ENCODE data around the gene ATP2A3.
"Not testable (repeated sequence)": the region's sequence is repeated elsewhere in the genome, so short reads cannot be mapped to it uniquely, and the experiment has no call there.

The ATP2A3 gene

DNA sequence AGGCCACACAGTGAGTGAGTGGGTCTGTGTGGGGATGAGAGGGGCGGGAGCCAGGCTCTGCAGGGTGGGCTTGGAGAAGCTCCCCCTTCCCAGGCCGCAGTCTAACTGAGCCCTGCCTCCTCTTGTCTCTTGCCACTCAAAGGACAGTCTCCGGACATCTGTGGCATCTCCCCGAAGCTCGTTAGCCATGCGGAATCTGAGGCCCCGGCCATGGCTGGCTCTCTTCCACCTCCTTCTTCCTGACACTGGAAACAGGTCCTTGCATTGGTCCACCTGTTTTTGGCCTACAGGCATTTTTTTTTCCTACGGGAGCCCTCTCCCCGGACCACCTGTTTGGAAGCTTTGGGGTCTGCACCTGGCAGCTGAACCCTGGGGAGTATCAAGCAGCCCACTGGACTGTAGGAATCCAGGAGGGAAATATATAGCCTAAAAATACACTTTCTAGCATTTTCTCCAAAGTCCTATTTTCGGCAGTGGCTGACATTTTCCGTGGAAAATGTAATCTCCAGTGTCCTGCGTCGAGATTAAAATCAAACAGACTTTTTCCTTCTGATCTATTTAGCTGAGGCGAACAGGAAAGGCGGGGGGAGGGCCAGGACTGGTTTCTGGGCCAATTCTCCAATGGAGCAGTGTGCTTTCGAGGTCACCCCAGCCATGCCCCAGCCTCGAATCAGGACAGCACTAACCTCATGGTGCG, 9.1 kb downstream of the ATP2A3 start:
- no peaks in the 10 kb centered on the region for H3K27me3 ChIP-seq (ENCODE audit: control insufficient read depth, insufficient read depth, low read length, poor library complexity, severe bottlenecking)
- peaks cover 11% of the 10 kb centered on the region for H3K4me1 ChIP-seq (ENCODE audit: control insufficient read depth, insufficient read depth, low read length)
- H3K9me3 ChIP-seq (ENCODE audit: control insufficient read depth, low read length) = no peaks in the 10 kb centered on the region
- WGBS, 2 experiments = 78 to 79% methylated on average over 18 of the region's 18 CpGs
- no peak overlapping the region for H3K27ac ChIP-seq (ENCODE audit: insufficient read depth, low read depth, low read length, poor library complexity, severe bottlenecking)
- no peaks in the 10 kb centered on the region for H3K36me3 ChIP-seq (ENCODE audit: control insufficient read depth, insufficient read depth, low read length)
- no peak overlapping the region for H3K4me3 ChIP-seq (ENCODE audit: insufficient read depth, low read depth, low read length)

DNA sequence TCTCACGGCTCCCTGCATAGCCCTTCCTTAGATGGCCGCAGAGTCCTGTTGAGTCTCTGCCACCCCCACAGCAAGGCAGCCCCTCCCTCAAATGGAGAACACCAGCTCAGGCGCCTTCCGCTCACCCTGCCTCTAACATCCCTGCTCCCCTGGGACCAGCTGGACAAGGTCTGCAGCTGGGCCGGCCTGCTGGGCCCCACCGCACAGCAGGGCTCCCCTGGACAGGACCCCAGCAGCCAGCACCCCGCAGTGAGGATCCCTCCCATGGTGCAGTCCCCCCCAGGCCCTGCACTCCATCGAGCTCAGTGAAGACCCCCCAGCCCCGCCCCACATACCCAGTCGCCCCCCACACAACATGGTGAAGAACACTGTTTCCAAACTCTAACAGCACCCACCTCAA, 10.2 kb downstream of the ATP2A3 start:
- Histone ChIP-seq H3K27me3 (ENCODE audit: control insufficient read depth, insufficient read depth, low read length, poor library complexity, severe bottlenecking) (no peaks in the 10 kb centered on the region), H3K4me3 (ENCODE audit: insufficient read depth, low read depth, low read length) (no peak overlapping the region), H3K4me1 (ENCODE audit: control insufficient read depth, insufficient read depth, low read length) (peaks cover 11% of the 10 kb centered on the region), H3K27ac (ENCODE audit: insufficient read depth, low read depth, low read length, poor library complexity, severe bottlenecking) (no peak overlapping the region), H3K36me3 (ENCODE audit: control insufficient read depth, insufficient read depth, low read length) (no peaks in the 10 kb centered on the region), H3K9me3 (ENCODE audit: control insufficient read depth, low read length) (no peaks in the 10 kb centered on the region)
- 91 to 94% methylated on average over 10 of the region's 10 CpGs for WGBS, 2 experiments

DNA sequence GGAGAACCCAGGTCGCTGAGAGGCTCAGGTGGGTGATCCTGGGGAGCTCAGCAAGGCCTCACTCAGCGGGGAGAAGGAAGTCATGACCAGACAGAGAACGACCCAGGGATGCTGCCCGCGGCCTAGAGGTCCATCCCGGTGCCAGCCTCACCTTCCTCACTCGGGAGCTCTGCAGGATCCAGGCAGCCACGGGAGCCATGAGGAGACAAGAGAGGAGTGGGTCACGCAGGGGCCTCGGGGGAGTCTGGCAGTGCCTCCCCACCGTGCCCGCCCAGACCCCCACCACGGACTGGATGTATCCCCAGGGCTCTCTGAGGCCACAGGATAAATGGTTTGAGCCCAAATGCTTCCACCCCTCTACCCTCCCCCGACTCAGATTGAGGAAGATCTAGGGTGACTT, 10.7 kb downstream of the ATP2A3 start:
- Histone ChIP-seq H3K4me3 (ENCODE audit: insufficient read depth, low read depth, low read length) (no peak overlapping the region), H3K36me3 (ENCODE audit: control insufficient read depth, insufficient read depth, low read length) (no peaks in the 10 kb centered on the region), H3K27me3 (ENCODE audit: control insufficient read depth, insufficient read depth, low read length, poor library complexity, severe bottlenecking) (no peaks in the 10 kb centered on the region), H3K27ac (ENCODE audit: insufficient read depth, low read depth, low read length, poor library complexity, severe bottlenecking) (no peak overlapping the region), H3K9me3 (ENCODE audit: control insufficient read depth, low read length) (no peaks in the 10 kb centered on the region), H3K4me1 (ENCODE audit: control insufficient read depth, insufficient read depth, low read length) (peaks cover 11% of the 10 kb centered on the region)
- 93 to 95% methylated on average over 14 of the region's 14 CpGs for WGBS, 2 experiments

DNA sequence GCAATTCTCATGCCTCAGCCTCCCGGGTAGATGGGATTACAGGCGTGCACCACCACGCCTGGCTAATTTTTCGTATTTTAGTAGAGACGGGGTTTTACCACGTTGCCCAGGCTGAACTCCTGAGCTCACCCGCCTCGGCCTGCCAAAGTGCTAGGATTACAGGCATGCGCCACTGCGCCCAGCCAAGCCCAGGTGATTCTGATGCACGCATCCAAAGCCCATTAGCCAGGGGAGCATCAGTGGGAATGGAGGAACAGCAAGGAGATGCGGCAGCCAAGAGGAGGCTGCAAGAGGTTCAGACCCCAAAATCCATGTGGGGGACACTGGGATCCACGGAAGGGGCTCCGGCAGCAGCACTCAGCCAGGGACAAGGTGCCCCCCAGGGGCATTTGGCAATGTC, 12.1 kb downstream of the ATP2A3 start:
- Histone ChIP-seq H3K4me1 (ENCODE audit: control insufficient read depth, insufficient read depth, low read length) (peaks cover 11% of the 10 kb centered on the region), H3K27ac (ENCODE audit: insufficient read depth, low read depth, low read length, poor library complexity, severe bottlenecking) (no peak overlapping the region), H3K4me3 (ENCODE audit: insufficient read depth, low read depth, low read length) (no peak overlapping the region), H3K9me3 (ENCODE audit: control insufficient read depth, low read length) (no peaks in the 10 kb centered on the region), H3K36me3 (ENCODE audit: control insufficient read depth, insufficient read depth, low read length) (no peaks in the 10 kb centered on the region), H3K27me3 (ENCODE audit: control insufficient read depth, insufficient read depth, low read length, poor library complexity, severe bottlenecking) (no peaks in the 10 kb centered on the region)
- 93 to 95% methylated on average over 14 of the region's 14 CpGs for WGBS, 2 experiments

DNA sequence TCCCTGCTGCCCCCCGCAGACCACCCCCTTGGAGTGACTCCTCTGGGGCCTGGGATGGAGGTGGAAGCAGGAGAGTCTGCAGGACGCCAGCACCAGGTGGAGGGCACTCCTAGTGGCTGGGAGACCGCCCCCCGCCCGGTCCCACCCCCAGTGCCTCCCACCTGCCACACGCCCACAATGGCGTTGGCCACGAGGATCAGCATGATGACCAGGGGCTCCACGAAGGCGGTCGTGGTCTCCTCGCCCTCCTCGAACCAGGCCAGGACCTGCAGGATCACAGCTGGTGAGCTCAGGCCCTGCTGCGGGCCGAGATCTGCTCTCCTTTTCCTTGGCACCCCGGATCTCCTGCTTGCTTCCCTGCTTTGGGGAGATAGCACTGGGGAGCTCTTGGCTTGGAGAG, 12.8 kb downstream of the ATP2A3 start:
- H3K27me3 ChIP-seq (ENCODE audit: control insufficient read depth, insufficient read depth, low read length, poor library complexity, severe bottlenecking) = no peaks in the 10 kb centered on the region
- H3K9me3 ChIP-seq (ENCODE audit: control insufficient read depth, low read length) = no peaks in the 10 kb centered on the region
- H3K4me1 ChIP-seq (ENCODE audit: control insufficient read depth, insufficient read depth, low read length) = peaks cover 4% of the 10 kb centered on the region
- no peak overlapping the region for H3K4me3 ChIP-seq (ENCODE audit: insufficient read depth, low read depth, low read length)
- H3K27ac ChIP-seq (ENCODE audit: insufficient read depth, low read depth, low read length, poor library complexity, severe bottlenecking) = no peak overlapping the region
- 92 to 95% methylated on average over 16 of the region's 16 CpGs for WGBS, 2 experiments
- no peaks in the 10 kb centered on the region for H3K36me3 ChIP-seq (ENCODE audit: control insufficient read depth, insufficient read depth, low read length)

DNA sequence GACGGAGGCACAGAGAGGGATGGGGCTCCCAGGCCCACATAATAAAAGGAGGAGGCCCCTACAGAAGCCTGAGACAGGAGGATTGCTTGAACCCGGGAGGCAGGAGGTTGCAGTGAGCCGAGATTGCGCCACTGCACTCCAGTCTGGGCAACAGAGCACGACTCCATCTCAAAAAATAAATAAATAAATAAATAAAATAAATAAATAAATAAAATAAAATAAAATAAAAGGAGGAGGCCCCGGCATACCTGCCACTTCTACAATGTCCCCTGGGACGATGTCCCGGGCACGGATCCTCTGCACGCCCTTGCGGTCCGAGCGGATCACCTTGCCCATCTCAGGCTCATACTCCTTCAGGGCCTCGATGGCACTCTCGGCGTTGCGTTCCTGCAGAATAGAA, 13.2 kb downstream of the ATP2A3 start:
- no peaks in the 10 kb centered on the region for H3K9me3 ChIP-seq (ENCODE audit: control insufficient read depth, low read length)
- no peaks in the 10 kb centered on the region for H3K27me3 ChIP-seq (ENCODE audit: control insufficient read depth, insufficient read depth, low read length, poor library complexity, severe bottlenecking)
- no peak overlapping the region for H3K4me3 ChIP-seq (ENCODE audit: insufficient read depth, low read depth, low read length)
- no peaks in the 10 kb centered on the region for H3K4me1 ChIP-seq (ENCODE audit: control insufficient read depth, insufficient read depth, low read length)
- 94 to 96% methylated on average over 16 of the region's 17 CpGs for WGBS, 2 experiments
- no peaks in the 10 kb centered on the region for H3K36me3 ChIP-seq (ENCODE audit: control insufficient read depth, insufficient read depth, low read length)
- no peak overlapping the region for H3K27ac ChIP-seq (ENCODE audit: insufficient read depth, low read depth, low read length, poor library complexity, severe bottlenecking)

DNA sequence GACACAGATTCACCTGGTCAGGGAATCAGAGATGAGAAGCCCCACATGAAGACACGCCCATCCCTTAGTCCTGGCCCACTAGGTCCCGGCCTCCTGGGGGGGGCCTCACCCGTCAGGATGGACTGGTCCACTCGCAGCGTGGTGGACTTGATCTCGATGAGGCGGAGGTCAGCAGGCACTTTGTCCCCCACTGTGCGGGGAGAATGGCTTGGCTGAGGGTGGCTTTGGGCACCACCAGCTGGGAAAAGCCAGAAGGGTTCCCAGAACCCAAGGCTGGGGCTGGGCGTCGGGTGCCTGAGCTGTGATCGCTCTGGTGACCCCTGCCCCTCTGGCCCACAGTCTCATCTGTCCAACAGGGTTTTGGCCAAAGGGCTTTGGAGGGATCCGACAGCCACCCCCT, 13.7 kb downstream of the ATP2A3 start:
- no peak overlapping the region for H3K27ac ChIP-seq (ENCODE audit: insufficient read depth, low read depth, low read length, poor library complexity, severe bottlenecking)
- H3K9me3 ChIP-seq (ENCODE audit: control insufficient read depth, low read length) = no peaks in the 10 kb centered on the region
- H3K27me3 ChIP-seq (ENCODE audit: control insufficient read depth, insufficient read depth, low read length, poor library complexity, severe bottlenecking) = no peaks in the 10 kb centered on the region
- no peaks in the 10 kb centered on the region for H3K4me1 ChIP-seq (ENCODE audit: control insufficient read depth, insufficient read depth, low read length)
- no peaks in the 10 kb centered on the region for H3K36me3 ChIP-seq (ENCODE audit: control insufficient read depth, insufficient read depth, low read length)
- no peak overlapping the region for H3K4me3 ChIP-seq (ENCODE audit: insufficient read depth, low read depth, low read length)
- 91 to 94% methylated on average over 12 of the region's 12 CpGs for WGBS, 2 experiments

DNA sequence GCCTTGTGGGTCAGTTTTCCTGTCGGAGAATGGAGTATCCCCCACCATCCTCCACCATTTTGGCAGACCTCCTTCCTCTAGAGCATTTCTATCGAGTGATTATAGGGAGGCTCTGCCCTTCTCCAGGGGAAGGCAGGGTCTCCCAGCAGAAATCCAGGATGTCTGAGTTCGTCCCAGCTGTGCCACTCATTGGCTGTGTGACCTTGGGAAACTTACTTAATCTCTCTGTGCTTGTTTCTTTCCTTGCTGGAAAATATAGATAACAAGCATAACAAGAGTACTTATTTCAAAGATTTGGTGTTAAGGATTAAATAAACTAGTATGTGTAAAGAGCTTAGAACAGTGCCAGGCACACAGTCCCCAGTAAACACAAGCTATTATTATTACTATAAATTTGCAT, 14.8 kb downstream of the ATP2A3 start:
- Histone ChIP-seq H3K36me3 (ENCODE audit: control insufficient read depth, insufficient read depth, low read length) (no peaks in the 10 kb centered on the region), H3K4me1 (ENCODE audit: control insufficient read depth, insufficient read depth, low read length) (no peaks in the 10 kb centered on the region), H3K4me3 (ENCODE audit: insufficient read depth, low read depth, low read length) (no peak overlapping the region), H3K27me3 (ENCODE audit: control insufficient read depth, insufficient read depth, low read length, poor library complexity, severe bottlenecking) (peaks cover under 1% of the 10 kb centered on the region), H3K9me3 (ENCODE audit: control insufficient read depth, low read length) (no peaks in the 10 kb centered on the region), H3K27ac (ENCODE audit: insufficient read depth, low read depth, low read length, poor library complexity, severe bottlenecking) (no peak overlapping the region)
- WGBS, 2 experiments = 89 to 90% methylated on average over 3 of the region's 3 CpGs

DNA sequence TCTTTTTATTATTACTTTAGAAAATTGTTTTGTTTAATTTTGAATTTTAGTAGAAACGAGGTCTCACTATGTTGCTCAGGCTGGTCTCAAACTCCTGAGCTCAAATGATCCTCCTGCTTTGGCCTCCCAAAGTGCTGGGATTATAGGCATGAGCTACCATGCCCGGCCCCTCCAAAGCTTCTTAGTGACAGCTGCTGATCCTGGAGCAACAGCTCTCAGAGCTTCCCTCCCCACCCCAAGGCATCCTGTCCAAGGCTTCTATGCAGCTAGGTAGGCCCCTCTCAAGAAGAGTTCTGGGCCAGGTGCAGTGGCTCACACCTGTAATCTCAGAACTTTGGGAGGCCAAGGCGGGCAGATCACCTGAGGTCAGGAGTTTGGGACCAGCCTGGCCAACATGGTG, 15.7 kb downstream of the ATP2A3 start:
- H3K9me3 ChIP-seq (ENCODE audit: control insufficient read depth, low read length); H3K36me3 ChIP-seq (ENCODE audit: control insufficient read depth, insufficient read depth, low read length): not testable (repeated sequence)
- WGBS, 2 experiments = 89 to 90% methylated on average over 3 of the region's 3 CpGs

DNA sequence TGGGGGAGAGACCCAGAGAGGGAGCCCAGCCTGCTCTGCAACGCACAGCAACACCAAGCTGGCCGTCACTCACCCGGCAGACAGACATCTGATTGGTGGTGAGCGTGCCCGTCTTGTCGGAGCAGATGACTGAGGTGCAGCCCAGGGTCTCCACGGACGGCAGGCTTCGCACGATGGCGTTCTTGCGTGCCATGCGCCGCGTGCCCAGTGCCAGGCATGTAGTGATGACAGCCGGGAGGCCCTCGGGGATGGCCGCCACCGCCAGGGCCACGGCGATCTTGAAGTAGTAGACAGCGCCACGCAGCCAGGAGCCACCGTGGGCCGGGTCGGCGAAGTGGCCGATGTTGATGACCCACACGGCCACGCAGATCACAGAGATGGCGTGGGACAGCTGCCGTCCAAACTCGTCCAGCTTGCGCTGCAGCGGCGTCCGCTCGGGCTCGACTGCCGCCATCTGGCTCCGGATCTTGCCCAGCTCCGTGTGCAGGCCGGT, 16.9 kb downstream of the ATP2A3 start:
- Histone ChIP-seq H3K4me3 (ENCODE audit: insufficient read depth, low read depth, low read length) (no peak overlapping the region), H3K27ac (ENCODE audit: insufficient read depth, low read depth, low read length, poor library complexity, severe bottlenecking) (no peak overlapping the region), H3K36me3 (ENCODE audit: control insufficient read depth, insufficient read depth, low read length) (no peaks in the 10 kb centered on the region), H3K27me3 (ENCODE audit: control insufficient read depth, insufficient read depth, low read length, poor library complexity, severe bottlenecking) (peaks cover 12% of the 10 kb centered on the region), H3K9me3 (ENCODE audit: control insufficient read depth, low read length) (no peaks in the 10 kb centered on the region), H3K4me1 (ENCODE audit: control insufficient read depth, insufficient read depth, low read length) (no peaks in the 10 kb centered on the region)
- 95 to 96% methylated on average over 43 of the region's 43 CpGs for WGBS, 2 experiments

More for the DNA sequence above, 15.7 kb downstream of the ATP2A3 start:
- not testable (repeated sequence) for H3K27me3 ChIP-seq (ENCODE audit: control insufficient read depth, insufficient read depth, low read length, poor library complexity, severe bottlenecking); H3K4me1 ChIP-seq (ENCODE audit: control insufficient read depth, insufficient read depth, low read length); H3K27ac ChIP-seq (ENCODE audit: insufficient read depth, low read depth, low read length, poor library complexity, severe bottlenecking); H3K4me3 ChIP-seq (ENCODE audit: insufficient read depth, low read depth, low read length)

Measured in ectodermal cell (in vitro differentiated cells).